ENCODE data around the gene POLR1G.
A peak's percentile ranks its signal among the peaks of the same experiment; 100 is the strongest.
"Not testable (repeated sequence)": the region's sequence is repeated elsewhere in the genome, so short reads cannot be mapped to it uniquely, and the experiment has no call there.

The POLR1G gene

DNA sequence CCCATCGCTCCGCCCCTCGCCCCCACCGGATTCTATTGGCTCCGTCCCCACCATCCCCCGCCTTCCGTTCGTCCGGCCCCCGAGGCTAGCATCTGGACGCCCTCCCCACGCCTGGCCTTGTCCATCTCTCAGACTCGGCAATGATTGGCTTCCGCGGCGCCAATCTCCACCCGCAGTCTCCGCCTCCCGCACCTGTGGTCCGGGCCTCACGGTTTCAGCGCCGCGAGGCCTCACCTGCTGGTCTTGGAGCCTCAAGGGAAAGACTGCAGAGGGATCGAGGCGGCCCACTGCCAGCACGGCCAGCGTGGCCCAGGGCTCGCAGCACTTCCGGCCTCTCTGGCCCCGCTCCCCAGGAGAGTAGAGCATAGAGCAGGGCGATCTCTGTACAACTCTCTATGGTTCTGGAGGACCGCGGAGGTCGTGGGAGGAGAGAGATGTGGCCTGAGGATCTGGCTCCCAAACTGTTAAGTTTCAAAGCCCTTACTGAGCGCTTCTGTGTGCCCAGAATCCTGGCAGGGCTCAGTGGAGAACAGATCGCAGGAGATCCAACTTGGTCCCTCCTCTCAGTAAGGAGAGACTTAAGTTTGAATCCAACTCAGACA is 17.2 kb downstream of the POLR1G start, which contains the start of gene ERCC1:
Gene ERCC1, minus strand, starts transcription at position 329 of the 602 bp plus-strand sequence. CDS start 543 bp downstream, outside the sequence.
- peak; percentile 89 for DNase-seq

- peak; percentile 4 for DNase-seq
Measured at GRCh38 chr19:45424191-45425058, 18.0 kb downstream of the POLR1G start.

GRCh38 chr19:45428384-45429231 is 22.2 kb downstream of the POLR1G start:
- no peak for DNase-seq

DNA sequence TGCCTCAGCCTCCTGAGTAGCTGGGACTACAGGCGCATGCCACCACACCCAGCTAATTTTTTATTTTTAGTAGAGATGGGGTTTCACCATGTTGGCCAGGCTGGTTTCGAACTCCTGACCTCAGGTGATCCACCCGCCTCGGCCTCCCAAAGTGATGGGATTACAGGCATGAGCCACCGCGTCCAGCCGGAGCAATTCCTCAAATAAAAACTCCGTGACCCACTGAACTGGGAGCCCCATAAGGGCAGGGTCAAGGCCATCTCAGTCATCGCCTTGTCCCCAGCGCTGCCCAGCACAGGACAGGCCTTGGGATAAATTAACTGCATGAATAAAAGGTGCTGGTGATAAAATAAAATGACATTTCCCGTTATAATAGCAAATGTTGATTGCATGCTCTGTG is 23.5 kb downstream of the POLR1G start:
- not testable (repeated sequence) for DNase-seq

DNA sequence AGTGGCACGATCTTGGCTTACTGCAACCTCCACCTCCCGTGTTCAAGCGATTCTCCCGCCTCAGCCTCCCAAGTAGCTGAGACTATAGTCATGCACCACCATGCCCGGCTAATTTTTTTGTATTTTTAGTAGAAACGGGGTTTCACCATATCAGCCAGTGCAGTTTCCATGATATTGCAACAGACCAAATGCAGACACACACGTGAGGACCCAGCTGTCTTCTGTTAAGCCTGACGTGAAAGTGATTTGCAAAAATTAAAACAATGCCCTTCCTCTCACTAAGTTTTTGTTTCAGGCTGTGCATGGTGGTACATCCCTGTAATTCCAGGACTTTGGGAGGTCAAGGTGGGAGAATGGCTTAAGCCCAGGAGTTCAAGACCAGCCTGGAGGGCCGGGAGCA is 24.6 kb downstream of the POLR1G start:
- DNase-seq, result not testable (repeated sequence)

DNA sequence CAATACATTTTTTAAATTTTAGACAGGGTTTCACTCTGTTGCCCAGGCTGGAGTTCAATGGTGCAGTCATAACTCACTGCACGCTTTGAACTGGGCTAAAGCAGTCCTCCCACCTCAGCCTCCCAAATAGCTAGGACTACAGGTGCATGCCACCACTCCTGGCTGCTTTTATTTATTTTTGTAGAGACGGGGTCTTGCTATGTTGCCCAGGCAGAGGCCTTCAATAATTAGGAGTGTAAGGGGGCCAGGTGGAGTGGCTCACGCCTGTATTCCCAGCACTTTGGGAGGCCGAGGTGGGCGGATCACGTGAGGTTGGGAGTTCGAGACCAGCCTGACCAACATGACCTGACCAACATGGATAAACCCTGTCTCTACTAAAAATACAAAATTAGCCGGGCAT is 26.1 kb downstream of the POLR1G start:
- DNase-seq, result not testable (repeated sequence)

DNA sequence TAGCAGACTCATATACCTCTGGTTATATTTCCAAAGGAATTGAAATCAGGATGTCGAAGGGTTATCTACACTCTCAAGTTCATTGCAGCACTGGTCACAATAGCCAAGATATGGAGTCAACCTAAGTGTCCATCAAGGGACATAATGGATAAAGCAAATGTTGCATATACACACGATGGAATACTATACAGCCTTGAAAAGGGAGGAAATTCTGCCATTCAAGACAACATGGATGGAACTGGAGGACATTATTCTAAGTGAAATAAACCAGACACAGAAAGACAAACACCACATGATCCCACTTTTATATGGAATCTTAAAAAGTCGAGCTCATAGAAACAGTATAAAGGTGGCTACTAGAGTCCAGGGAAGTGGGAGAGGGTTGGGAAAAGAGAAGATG is 30.9 kb downstream of the POLR1G start:
- DNase-seq, result no peak

GRCh38 chr19:45439190-45439568 is 32.7 kb downstream of the POLR1G start:
- DNase-seq, result no peak

GRCh38 chr19:45439569-45440258 is 33.3 kb downstream of the POLR1G start:
- DNase-seq, result peak; percentile 32

DNA sequence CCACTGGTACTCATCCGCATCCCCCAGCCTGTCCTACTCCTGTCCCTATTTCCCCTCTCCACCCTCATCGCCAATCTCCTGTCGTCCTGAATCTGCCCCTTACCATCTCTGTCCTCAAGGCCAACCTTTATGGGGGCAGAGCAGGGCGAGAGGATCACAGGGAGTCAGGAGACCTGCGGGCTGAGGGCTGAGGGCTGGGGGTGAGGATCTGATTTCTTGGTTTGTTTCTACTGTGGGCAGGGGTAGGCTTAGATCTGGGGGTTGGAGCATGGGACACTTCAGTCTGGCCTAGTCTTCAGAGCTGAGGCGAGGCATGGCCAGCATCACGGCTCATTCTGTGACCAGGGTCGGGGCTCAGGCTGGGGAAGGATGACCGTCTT is 33.8 kb downstream of the POLR1G start:
- no peak for DNase-seq

DNA sequence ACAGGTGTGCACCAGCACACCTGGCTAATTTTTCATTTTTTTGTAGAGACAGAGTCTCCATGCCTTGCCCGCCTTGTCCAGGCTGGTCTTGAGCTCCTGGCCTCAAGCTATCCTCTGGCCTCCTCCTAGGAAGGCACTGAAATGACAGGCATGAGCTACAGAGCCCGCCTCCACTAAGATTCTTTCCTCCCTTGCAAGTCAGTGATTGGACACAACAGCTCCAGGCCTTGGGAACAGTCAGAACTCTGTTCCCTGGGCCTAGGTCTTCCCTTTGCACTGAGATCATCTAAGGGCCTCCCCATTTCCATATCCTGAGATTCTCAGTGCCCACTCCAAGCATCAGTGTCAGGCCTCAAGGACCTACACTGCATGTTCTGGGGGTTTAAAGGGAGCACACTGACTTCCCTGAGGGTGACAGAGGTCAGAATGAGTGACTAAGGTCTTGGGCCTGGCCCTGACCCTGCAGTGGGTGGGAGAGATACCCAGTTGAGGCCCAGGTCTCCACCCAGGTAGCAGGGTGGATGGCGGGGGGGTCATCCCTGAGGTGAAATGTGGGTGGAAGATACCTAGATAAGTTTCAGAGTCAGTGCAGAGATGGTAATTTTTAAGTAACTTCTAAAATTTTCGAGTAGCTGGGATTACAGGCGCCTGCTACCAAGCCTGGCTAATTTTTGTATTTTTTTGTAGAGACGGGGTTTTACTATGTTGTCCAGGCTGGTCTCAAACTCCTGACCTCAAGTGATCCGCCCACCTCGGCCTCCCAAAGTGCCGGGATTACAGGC is 34.6 kb downstream of the POLR1G start:
- no peak for DNase-seq

DNA sequence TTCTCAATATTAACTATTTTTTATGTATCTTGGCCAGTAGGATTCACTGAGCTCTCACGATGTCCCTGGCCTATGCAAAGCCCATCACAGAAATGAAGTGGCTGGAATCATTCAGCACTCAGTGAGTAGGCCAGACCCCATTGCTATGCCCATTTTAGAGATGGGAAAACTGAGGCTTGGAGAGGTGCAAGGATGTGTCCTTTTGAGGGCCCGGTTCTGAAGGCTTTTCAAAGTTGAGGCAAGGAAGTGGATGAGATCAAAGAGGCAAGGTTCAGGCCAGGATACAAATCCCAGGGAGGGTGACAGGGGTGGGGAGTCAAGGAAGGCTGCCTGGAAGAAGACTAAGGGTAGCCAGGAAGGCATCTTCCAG is 35.9 kb downstream of the POLR1G start:
- no peak for DNase-seq

DNA sequence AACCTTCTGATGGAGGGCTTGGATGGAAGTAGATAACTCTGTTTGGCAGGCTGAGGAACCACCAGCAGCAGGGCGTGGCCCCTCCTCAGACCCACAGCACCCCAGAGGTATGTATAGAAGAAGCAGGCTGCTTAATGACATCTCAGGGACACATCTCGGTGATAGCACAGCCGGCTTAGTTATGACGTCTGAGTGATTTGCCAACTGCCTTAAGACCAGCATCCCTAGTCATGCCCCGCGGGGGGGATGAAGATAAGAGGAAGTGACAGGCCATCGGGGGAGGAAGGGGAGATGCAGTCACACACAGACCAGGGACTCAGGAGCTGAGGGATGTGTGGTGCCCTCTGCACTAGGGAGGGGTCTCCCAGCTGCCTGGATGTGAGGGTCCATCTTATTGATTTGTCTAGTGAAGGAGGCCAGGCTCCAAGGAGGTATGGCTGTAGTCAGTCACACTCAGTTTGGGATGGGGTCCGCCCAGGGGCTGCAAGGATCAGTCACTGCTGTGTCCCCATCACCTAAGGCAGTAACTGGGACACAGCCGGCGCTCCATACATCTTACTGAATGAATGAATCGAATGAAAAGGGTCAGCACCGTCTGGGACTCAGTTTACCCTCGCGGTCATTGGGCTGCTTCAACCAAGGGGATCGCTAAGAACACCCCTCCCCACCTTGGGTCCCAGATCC is 36.5 kb downstream of the POLR1G start:
- no peak for DNase-seq

DNA sequence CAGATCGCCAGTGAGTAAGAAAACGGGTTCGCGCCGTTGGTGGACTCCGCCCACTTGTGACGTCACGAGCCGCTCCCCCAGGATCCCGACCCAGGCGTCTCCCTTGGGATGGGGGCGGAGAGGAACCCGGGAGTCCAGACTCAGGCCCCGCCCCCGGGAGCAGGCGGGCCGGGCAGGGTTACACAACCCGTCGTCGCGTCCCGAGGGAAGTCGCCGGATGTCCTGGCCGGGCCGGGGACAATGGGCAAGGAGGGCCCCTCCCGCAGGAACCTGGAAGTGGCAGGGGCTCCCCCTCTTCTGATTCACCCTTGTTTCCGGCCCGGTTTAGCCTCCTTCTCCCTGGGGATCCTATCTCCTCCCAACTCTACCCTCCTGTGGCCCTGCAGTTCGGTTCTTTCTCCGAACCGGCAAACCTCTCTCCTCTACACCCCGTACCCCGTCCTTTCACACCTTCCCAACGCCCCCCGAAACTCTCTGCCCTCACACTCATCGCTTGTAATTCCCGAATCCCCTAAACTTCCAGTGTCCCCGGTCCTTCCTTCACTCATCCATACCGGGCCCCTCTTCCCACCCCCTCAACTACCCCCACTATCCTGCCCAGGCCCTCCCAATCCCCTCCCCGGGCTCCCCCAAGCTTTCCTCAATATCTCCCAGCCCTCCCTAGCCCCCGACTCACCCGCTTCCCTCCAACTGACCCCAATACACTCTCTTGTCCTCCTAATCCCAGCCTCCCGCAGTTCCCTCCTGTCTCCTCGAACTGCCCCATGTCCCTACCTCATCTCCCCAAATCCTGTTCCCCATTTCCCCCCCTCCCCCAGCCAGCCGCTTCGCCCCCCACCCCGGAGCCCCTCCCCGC is 37.2 kb downstream of the POLR1G start:
- no peak for DNase-seq

GRCh38 chr19:45444318-45445041 is 38.0 kb downstream of the POLR1G start:
- DNase-seq, result no peak

GRCh38 chr19:45445139-45445538 is 38.7 kb downstream of the POLR1G start:
- DNase-seq, result no peak

GRCh38 chr19:45446295-45446694 is 39.9 kb downstream of the POLR1G start:
- DNase-seq, result peak; percentile 8

DNA sequence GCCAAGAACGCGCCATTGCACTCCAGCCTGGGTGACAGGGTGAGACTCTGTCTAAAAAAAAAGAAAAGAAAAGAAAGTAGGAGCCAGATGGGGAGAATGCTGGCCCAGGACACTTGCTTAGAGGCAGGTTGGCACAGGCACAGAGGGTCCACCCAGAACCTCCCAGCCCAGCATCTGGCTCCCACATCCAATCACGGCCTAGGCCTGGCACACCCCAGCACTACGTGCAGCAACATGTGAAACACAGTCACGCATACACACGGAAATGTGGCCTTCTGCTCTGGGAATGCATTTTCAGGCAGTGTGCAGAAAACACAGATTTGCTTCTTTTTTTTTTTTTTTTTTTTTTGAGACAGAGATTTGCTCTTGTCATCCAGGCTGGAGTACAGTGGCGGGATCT is 40.5 kb downstream of the POLR1G start:
- DNase-seq, result no peak

DNA sequence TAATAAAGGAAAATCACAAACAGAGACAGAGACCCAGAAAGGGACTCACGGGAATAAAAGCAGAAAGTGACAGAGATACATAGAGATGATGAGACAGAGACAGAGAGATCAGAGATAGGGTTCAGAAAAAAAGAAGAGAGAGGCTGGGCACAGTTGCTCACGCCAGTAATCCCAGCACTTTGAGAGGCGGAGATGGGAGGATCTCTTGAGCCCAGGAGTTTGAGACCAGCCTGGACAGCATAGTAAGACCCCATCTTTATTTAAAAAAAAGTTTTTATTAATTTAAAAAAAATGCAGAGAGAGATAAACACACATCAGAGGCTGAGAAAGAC is 41.9 kb downstream of the POLR1G start:
- DNase-seq, result no peak

DNA sequence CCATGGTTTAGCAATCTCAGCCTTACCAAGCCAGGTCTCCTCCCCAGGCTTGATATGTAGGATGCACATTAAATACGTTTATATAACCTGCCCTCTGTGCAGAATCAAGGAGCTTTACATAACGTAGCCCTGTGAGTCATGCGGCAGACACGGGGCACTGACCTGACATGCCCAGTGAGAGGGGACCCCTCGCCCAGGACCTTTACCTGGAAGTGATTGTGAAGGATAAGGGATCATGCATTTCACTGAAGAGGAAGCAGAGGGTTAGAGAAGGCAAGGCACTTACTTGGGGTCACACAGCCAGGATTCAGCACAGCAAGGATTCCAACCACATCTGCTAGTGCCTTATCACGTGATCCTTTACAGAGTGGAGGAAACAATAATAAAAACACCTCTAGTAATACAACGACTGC is 42.4 kb downstream of the POLR1G start:
- no peak for DNase-seq
